ENCODE results near the gene KCMF1.
"Not testable (repeated sequence)": the region's sequence is repeated elsewhere in the genome, so short reads cannot be mapped to it uniquely, and the experiment has no call there.

Gene KCMF1

DNA sequence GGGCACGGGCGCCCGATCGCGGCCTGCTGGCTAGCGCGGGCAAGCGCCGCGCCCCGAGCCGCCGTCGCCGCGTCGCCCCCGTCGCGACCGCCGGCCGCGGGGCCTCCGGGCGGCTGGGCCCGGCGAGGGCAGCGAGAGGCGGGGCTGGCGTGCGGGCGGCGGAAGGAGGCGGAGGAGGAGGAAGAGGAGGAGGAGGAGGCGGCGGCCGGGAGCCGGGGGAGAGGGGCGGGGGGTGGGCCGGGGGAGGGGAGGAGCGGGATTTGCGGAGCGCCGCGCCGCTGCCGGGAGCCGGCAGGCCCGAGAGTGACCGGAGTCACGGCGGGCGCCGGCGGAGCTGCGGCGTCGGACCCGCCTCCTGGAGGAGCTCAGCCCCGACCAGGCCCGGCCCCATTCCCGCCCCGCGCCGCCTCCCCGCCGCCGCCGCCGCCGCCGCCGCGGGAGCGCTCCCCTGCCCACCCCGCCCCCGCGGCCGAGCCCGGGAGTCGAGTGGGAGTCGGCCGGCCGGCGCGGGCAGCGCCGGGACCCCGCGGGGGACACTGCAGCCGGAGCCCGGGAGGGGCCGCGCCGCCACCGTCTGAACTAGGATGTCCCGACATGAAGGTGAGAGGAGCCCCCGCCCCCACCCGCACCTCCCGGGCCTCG lies at the start of gene KCMF1:
Gene KCMF1, plus strand, starts transcription at position 294 of the 642 bp plus-strand sequence. Its CDS starts 291 bp downstream, at position 585.
- DNase-seq (ENCODE audit: low read depth in 1 of 2, low spot score in 1 of 2) = peak; percentile 37 to 63

DNA sequence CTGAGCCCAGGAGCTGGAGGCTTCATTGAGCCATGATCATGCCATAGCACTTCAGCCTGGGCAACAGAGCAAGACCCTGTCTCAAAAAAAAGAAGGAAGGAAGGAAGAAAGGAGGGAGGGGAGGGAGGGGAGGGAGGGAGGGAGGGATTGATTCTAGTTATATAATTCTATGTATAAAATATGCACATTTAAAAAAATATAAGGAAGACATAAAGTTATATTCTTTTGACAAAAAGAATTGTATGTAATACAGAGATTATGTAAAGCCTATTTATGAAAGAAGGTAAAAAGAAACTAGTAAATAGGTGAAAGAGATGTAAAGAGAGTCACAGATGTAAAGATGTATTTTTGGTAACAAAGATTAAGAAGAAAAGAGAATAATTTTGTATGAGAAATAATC lies 48.0 kb upstream of the KCMF1 start:
- DNase-seq (ENCODE audit: low read depth in 1 of 2, low spot score in 1 of 2) = no peak

DNA sequence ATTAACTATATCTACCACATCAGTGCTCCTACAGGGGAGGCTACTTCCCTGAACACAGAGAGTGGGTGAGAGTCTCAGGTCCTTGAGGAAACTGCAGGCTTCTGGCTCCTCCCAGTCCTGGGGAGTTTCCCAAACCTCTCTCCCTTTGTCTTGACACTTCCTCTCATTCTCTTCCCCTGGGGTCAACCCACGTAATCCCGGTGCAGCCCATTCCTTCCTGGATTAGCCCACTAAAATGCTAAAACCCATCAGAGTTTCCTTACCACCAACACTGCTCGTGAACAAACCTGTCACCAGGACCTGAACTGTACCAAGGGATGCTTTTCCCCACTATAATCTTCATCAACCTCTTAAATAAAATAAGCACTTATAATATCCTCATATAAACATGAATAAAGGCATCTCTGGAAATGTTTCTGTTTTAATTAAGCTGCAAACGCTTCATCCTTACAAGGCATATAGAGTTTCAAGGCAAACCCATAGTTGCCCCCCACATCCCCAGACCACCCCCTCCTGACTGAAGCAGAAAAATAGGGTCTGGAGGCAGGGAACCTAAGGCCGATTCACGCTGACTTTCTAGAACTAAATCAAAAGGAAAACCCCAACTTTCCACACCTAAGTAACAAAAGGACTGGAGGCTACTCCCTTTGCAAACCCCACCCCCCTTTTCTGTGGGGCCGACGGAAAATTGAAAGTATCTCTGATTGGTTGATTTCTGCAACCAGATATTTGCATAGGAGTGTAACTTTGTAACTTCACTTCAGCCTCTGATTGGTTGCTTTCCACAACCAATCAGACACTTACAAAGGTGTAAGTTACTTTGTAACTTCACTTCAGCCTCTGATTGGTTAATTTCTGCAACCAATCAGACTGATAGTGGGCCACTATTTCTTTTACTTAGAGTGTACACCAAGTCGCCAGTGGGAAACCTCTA lies 46.5 kb upstream of the KCMF1 start:
- no peak for DNase-seq (ENCODE audit: low read depth in 1 of 2, low spot score in 1 of 2)

DNA sequence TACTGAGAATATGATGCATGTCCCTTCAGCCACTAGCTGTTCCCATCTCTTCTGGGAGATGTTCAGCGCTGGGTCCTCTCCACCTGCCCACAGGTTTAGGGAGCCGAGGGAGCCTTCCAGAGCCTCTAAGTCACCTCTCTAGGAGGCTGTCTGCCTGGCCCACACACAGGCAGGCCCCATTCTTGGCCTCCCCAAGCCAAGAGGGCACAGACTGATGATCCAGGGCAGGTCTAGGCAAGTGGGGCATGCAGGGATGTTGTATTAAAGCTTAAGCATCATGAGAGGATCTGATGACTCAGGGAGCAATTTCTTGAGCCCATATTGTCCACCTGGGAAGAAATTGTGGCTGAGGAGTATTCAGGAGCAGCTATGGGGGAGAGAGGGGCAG lies 45.6 kb upstream of the KCMF1 start:
- no peak for DNase-seq (ENCODE audit: low read depth in 1 of 2, low spot score in 1 of 2)

DNA sequence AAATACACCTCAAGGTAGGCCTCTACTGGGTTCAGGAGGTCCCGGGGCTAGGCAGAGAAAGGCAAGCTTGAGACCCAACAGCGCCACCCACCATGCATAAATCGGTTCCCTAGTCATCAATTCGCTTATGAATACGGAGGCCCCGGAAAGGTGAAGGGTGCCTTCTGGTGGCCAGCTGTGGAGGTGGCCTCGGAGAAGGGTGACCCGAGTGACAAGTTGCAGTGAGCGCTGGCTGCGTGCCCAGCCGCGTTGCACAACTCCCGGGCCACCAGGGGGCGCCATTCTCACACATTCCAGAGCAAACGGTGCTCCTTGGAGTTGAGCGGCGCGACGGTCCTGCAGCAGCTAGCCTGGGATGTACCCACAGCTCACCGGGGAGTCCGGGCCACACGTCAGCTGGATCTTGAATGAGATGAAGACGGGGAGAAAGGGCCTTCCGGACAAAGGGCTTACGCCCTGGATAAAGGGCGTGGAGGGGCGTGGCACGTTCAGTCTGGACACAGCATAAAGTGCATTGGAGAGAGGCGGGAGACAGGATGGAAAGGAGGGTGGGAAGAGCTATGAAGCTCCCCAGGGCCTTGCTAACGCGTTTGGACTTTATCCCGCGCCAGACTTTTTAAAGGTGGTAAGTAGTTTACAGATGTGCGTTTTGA lies 45.1 kb upstream of the KCMF1 start:
- DNase-seq (ENCODE audit: low read depth in 1 of 2, low spot score in 1 of 2) = peak; percentile 97 to 100

DNA sequence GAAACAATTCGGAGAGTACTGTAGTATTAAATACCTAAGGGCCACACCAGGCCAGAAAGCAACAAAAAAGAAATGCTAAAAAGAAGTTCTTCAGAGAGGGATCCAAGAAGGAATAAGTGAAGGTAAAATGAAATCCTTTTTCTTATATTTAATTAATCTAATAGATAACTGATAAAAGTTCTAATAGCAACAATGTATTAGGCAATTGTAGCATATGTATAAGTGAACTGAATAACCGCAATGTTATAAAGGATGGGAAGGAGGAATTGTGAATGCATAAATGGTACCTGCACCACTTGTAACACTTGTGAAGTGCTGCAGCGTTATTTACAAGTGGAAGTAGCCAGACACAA lies 43.7 kb upstream of the KCMF1 start:
- no peak for DNase-seq (ENCODE audit: low read depth in 1 of 2, low spot score in 1 of 2)

DNA sequence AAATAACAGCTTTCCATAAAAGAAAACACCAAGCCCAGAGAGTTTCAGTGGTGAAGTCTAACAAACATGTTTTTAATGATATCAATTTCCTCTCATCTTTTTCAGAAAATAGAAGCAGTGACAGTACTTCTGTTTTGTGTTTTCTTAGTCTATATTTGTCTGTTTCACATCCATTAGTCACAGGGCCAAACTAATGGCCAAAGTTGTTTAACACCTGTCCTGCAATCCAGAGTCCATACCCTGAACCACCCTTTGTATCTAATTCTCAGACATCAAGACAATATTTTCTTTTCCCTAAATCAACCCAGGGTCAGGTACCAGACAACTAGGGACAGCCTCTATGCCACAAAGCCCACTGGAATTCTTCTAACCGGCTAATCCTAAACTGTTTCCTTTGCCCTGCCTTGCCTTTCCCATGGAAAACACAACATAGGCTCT lies 39.6 kb upstream of the KCMF1 start:
- no peak for DNase-seq (ENCODE audit: low read depth in 1 of 2, low spot score in 1 of 2)

DNA sequence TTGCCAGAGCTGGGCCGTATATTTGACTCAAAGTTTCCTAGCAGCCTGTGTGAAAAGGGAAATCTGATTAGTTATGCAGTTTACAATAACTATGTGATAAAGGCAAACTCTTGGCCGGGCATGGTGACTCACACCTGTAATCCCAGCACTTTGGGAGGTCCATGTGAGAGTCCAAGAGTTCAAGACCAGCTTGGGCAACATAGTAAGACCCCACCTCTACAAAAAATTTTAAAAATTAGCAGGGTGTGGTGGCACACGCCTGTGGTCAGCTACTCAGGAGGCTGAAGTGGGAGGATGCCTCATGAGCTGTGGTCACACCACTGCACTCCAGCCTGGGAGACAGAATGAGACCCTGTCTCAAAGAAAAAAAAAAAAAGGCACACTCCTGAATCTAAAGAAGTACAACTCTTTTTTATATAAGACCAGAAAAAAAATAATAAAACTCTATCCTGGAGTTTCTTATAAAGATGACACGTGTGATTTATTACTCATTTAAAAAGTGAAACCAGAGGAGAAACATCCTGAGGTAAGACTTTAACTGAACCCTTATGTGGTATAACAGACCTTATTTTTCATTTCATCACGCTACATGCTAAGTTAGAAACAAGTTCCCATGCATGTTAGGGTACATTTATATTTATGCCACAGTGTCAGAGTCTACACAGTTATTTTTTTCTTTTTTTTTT lies 32.6 kb upstream of the KCMF1 start:
- peak in 1 of 2 donors; percentile 24 for DNase-seq (ENCODE audit: low read depth in 1 of 2, low spot score in 1 of 2)

DNA sequence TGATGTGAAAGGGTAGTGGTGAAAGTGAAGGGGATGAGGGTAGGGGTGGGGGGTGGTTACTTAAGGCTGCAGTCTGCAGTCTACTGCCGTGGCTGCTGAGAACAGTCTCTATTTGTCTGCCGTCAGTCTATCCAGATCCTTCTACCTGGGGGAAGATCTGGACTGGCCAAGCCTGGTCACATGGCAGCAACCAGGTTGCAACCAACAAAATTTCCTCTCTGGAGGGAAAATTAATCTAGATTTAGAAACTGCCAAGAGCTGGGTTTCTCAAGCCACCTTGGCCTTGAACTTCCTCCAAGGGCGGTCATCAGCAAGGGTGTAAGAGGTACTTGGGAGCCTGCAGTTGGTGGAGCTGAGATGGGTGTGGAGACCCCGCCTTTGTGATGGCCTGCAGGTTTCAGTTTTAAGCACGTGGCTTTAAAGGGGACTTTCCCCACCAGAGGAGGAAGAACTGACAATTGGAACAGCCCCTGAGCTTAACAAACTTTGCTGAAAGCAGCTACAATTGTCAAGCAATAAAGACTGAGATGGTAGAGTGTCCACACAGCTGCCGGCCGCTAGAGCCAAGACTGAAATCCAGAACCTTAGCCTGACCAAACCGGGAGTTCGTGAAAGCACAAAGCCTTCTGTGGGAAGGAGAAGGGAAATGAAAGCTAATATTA lies 31.4 kb upstream of the KCMF1 start:
- DNase-seq (ENCODE audit: low read depth in 1 of 2, low spot score in 1 of 2) = peak in 1 of 2 donors; percentile 59

DNA sequence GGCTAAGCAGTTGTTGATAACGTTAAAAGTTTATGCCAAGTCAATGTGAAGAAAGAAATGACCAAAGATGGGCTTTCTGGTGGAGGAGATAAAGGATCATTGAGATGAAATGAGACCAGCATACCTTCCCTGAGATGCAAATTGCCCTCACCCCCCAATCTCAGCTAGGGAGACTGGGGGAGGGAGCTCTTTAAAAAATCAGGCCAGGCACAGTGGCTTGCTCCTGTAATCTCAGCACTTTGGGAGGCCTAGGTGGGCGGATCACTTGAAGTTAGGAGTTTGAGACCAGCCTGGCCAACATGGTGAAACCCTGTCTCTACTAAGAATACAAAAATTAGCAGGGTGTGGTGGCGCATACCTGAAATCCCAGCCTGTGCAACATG lies 30.9 kb upstream of the KCMF1 start:
- no peak for DNase-seq (ENCODE audit: low read depth in 1 of 2, low spot score in 1 of 2)

DNA sequence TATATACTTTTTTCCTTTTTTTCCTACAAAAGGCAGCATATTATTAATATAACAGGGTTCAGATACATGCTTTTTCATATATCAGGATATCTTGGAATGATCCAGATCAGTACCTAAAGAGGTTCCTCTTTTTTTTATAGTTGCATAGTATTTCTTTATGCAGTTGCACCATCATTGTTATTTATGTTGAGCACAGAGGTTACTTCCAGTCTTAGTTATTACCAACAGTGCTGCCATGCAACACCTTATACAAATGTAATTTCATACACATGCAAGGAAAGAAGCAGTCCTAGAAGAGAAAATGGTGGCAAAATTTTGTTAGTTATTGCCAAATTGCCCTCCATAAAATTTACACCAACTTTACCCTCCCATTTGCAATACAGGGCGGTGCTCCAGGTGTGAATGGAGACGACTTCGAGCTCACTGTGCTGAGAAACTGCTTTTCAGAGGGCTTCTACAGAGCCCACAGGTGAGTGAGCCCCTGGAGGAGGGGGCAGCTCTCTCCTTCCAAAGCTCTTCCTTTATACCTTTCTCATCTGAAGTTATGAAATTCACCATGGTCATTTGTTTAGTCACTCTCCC lies 30.0 kb upstream of the KCMF1 start:
- no peak for DNase-seq (ENCODE audit: low read depth in 1 of 2, low spot score in 1 of 2)

DNA sequence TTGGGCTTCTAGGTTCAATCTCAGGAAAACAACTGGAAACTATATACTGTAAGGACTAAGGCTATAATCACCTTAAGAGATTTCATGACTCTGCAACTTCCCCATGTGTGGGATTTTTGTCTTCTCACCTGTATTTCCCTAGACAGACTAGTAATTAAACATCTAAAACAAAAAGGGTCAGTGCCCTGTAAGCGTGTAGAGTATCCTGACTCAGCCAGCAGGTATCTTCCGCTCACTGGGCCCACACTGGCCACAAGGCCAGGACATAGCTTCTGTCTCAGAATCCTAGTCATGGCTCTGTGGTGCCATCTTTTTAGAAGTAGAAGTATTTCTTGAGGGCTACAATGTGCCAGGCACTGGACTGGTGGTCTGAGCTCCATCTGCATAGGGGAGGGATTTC lies 28.8 kb upstream of the KCMF1 start:
- DNase-seq (ENCODE audit: low read depth in 1 of 2, low spot score in 1 of 2) = no peak

DNA sequence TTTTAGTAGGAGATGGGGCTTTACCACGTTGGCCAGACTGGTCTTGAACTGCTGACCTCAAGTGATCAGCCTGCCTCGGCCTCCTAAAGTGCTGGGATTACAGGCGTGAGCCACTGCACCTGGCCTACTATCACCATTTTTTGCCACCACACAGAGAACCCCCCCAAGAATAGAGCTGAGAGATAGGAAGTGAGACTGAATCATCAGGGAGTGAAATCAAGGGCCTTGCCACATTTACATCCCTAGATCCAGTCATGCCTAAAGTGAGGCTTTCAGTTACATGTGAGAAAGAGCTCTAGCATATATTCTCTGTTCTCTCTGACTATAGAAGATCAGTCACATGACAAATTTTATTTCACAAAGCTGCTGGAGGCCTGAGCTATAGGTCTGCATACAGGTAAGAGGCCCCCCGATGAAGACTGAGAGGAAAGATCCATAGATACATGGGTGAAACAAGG lies 28.0 kb upstream of the KCMF1 start:
- DNase-seq (ENCODE audit: low read depth in 1 of 2, low spot score in 1 of 2) = no peak

DNA sequence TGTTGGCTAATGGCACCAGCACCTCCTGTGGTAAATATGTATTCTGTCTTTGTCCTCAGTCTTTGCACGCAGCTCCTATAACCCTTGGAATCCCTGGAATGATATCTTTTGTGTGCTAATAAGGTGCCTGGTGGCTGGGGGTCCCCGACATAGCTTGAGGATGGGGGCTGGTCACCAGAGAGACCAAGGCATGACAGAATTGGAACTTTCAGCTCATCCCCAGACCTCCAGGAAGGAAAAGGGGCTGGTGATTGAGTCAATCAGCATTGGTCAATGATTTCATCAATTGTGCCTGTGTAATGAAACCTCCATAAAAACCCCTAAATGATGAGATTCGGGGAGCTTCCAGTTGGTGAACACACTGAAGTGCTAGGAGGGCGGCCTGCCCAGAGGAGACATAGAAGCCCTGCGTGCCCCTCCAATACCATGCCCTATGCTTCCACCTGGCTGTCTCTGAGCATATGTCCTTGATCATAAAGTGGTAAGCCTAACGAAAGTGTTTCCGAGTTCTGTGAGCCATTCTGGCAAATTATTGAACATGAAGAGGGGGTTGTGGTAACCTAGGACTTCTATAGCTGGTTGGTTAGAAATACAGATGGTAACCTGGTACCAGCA lies 26.6 kb upstream of the KCMF1 start:
- DNase-seq (ENCODE audit: low read depth in 1 of 2, low spot score in 1 of 2) = no peak

DNA sequence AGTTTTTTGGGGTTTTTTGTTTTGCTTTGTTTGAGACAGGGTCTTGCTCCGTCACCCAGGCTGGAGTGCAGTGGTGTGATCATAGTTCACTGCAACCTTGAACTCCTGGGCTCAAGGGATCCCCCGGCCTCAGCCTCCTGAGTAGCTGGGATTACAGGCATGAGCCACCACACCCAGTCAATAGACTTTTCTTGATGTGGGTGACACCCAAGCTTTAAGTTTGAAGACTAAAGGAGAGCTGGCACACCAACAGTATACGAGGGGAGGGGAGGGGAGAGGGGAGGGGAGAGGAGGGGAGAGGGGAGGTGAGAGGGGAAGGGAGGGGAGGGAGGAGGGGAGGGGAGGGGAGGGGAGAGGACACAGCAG lies 25.1 kb upstream of the KCMF1 start:
- DNase-seq (ENCODE audit: low read depth in 1 of 2, low spot score in 1 of 2) = not testable (repeated sequence)

DNA sequence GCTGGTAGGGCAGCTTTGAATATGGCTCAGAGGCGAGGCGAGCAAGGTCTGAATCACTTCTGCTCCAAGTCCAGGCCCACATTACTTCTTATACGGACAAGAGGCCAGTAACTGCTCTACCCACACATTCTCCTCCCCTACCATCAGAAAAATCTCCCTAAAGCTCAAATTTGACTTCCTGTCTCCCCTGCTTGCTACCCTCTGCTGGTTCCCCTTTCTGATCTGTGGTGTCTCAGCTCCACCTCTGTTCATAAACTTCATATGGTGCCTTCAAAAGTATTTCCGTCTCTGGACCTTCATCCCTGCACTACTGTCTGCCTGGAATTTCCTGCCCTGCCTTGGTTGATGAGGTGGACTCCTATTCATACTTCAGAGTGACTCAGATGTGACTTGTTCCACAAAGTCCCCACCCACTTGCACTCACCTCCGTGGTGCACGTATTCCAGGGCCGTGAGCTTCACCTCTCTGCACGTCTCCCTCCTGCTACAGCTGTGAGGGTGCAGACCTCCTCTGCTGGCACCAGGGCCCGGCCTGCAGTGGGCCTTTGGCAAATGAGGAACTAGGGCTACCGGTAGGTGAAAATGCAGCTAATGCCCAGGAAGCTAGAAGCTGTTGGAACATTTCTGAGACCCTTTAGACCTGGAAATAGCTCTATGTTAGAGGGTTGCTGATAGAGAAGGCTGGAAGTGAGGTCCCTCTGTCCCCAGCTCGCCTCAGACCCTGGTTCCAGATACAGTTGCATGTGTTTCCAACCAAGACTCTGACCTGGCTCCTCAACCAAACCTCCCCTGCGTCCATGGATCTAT lies 24.6 kb upstream of the KCMF1 start:
- DNase-seq (ENCODE audit: low read depth in 1 of 2, low spot score in 1 of 2) = peak in 1 of 2 donors; percentile 49

DNA sequence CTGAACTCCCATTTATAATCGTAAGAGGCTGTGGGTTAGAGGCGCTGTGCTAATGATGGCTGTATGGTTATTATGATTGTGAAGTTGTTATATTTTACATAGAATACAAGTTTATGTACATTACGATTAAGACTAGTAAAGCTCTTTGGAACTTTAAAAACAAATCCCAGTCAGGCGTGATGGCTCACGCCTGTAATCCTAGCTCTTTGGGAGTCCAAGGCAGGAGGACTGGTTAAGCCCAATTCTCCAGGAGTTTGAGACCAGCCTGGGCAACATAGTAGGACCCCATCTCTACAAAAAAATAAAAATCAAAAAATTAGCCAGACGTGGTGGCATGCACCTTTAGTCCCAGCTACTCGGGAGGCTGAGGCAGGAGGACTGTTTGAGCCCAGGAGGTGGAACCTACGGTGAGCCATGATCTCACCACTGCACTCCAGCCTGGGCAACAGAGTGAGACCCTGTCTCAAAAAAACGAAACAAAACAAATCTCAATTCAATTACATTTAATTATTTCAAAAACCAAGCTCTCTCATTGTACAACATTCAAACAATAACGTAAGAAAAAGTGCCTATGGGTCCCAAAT lies 23.9 kb upstream of the KCMF1 start:
- no peak for DNase-seq (ENCODE audit: low read depth in 1 of 2, low spot score in 1 of 2)

DNA sequence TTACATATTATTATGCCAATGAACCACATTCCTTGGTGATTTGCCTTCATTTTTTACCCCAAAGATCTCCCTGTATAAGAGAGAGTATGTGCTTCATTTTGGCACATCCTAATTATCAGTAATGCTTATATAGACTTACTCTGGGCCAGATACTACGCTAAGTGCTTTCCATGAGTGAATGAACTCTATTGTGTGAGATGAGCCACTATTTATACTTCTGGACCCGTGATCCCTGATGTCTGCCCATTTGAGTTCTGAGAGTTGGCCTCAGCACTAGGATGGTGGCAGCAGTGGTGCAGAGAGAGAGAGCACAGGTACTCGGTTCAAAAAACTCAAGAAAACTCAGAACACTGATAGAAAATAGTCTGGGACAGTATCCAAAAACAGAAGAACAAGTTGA lies 17.4 kb upstream of the KCMF1 start:
- no peak for DNase-seq (ENCODE audit: low read depth in 1 of 2, low spot score in 1 of 2)

DNA sequence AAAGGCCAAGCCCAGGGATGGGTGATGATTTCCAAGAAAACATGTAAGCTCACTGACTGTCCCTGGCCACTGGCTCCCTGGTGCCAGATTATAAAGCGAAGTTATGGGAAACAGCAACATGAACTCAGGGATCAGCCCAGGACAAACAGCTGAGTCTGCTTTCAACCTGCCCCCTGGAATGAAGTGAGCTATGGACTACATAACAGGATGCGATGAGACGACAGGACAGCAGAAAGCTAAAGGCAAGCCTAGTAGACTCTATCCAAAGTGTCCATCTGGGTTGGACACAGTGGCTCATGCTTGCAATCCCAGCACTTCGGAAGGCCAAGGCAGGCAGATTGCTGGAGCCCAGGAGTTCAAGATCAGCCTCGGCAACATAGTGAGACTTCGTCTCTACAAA lies 16.6 kb upstream of the KCMF1 start:
- DNase-seq (ENCODE audit: low read depth in 1 of 2, low spot score in 1 of 2) = no peak
